Activated CD4-positive, alpha-beta T cell treated with anti-CD3 and anti-CD28 coated beads for 48 hours (primary cell): ENCODE measurements around the gene RNU1-1.
"Not testable (repeated sequence)": the region's sequence is repeated elsewhere in the genome, so short reads cannot be mapped to it uniquely, and the experiment has no call there.

ENCODE experiments used
- DNase-seq: peaks from one replicate; pipeline ENCODE4 v3.0.0-alpha.2; 2020

RNU1-1 gene

GRCh38 chr1:16521288-16521583 lies 7.2 kb upstream of the RNU1-1 start:
- DNase-seq, result no peak

- peak; percentile 22 for DNase-seq
Observed at GRCh38 chr1:16520435-16521287, 6.6 kb upstream of the RNU1-1 start.

GRCh38 chr1:16519255-16519951 lies 5.3 kb upstream of the RNU1-1 start:
- not testable (repeated sequence) for DNase-seq

- not testable (repeated sequence) for DNase-seq
Observed at GRCh38 chr1:16518913-16519254, 4.8 kb upstream of the RNU1-1 start.

GRCh38 chr1:16516694-16517410 lies 2.8 kb upstream of the RNU1-1 start:
- DNase-seq, result not testable (repeated sequence)

- peak; percentile 81 for DNase-seq
Observed at GRCh38 chr1:16513412-16514106, 526 bp downstream of the RNU1-1 start.

- DNase-seq, result peak; percentile 49
Observed at GRCh38 chr1:16512624-16513411, 1.3 kb downstream of the RNU1-1 start.

- DNase-seq, result not testable (repeated sequence)
Observed at GRCh38 chr1:16511926-16512325, 2.2 kb downstream of the RNU1-1 start.

GRCh38 chr1:16508861-16509445 lies 5.1 kb downstream of the RNU1-1 start:
- peak; percentile 32 for DNase-seq

- DNase-seq, result not testable (repeated sequence)
Observed at GRCh38 chr1:16506364-16507136, 7.5 kb downstream of the RNU1-1 start.

- DNase-seq, result not testable (repeated sequence)
Observed at GRCh38 chr1:16505870-16506269, 8.2 kb downstream of the RNU1-1 start.

GRCh38 chr1:16503494-16503893 lies 10.6 kb downstream of the RNU1-1 start:
- DNase-seq, result no peak

- DNase-seq, result not testable (repeated sequence)
Observed at GRCh38 chr1:16501446-16501845, 12.6 kb downstream of the RNU1-1 start.

GRCh38 chr1:16500975-16501374 lies 13.1 kb downstream of the RNU1-1 start:
- not testable (repeated sequence) for DNase-seq

- DNase-seq, result not testable (repeated sequence)
Observed at GRCh38 chr1:16500466-16500865, 13.6 kb downstream of the RNU1-1 start.

- DNase-seq, result peak; percentile 87
Observed at GRCh38 chr1:16498573-16499413, 15.3 kb downstream of the RNU1-1 start.

GRCh38 chr1:16498047-16498446 lies 16.0 kb downstream of the RNU1-1 start:
- not testable (repeated sequence) for DNase-seq

- peak; percentile 17 for DNase-seq
Observed at GRCh38 chr1:16497474-16497904, 16.6 kb downstream of the RNU1-1 start.

- DNase-seq, result not testable (repeated sequence)
Observed at GRCh38 chr1:16493731-16494130, 20.4 kb downstream of the RNU1-1 start.

GRCh38 chr1:16492937-16493336 lies 21.1 kb downstream of the RNU1-1 start:
- peak; percentile 46 for DNase-seq
